ENCODE results near the gene CNIH1. TPM values are rescaled to one million over a fixed set of nuclear protein-coding genes. Genes with fewer than 3 reads are reported as not detected.

CNIH1 gene
- 490 and 515 TPM in 2 replicates for polyA plus RNA-seq

DNA sequence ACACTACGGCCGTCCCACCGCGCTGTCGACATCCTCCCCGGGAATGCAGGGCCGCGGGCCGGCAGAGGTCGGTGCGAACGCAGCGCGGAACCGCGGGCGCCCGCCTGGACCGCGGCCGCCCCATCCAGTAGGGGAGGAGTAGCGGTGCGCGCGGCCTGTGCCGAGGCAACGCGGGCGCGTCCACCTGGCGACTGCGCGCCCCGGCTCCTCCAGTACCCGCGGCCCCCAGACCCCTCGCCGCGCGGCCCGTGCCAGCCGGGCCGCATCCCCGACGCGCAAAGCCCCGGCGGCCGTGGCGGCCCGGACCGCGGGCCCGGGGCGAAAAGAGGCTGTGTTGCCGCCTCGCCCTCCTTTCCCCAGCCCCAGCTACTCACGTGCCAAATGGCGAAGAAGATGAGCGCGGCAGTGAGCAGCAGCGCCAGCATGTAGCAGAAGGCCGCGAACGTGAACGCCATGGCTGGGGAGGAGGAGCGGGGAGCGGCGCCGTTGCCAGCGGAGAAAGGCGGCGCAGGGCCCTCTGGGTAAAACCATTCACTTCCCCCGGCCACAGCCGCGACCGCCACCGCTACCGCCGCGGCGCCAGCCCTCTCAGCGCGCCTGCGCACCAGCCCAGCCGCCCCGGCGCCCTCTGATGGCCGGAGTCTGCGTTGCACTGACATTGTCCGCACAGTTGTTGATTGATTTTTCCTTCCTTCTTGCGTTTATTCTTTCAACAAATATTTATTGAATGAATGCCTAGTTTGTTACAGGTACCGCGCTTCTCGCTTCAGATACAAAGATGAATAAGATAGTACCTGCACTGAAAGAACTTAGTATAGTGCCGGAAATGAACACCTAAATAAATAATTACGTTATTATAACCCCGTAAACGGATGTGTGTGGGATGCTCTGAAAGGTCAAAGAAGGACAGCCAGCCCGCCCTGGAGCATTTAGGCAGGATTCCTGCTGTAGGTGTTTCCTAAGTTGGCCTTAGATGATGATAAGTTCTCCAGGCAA, at the start of gene CNIH1:
Gene CNIH1, minus strand, starts transcription at position 502 of the 996 bp plus-strand sequence. Its CDS starts 47 bp downstream, at position 455.

DNA sequence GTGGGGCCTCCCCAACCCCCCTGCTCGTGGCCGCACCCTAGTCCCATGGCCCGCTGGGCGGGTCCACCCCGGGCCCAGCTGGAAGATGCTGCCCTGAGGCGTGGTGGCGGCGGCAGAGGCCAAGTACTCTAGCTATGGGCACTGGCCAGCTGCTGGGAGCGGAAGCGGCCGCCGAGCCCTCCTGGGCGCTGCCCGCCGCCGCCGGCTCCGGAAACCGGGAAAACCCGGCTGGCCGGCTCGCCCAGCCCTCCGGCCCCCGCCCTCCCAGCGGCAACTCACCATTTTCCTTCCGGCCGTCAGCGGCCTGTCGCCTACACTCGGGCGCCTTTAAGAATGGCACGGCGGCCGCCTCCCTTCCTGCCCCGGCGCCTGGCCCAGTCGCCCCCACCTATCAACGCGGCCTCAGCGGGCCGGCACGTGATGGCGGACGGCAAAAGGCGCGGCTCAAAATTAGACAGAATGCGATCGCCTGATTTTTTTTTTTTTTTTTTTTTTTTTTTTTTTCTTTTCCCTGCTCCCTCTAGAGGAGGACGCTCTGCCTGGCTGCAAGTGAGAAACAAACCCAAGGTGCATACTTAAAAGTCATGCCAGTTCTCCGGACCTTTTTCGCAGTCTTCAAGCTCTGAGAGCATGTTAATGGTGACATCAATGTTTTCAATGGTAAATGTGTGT, 47.6 kb upstream of the CNIH1 start, which contains the start of gene GMFB:
Gene GMFB, minus strand, starts transcription at position 335 of the 672 bp plus-strand sequence. Its CDS starts 53 bp downstream, at position 282.

DNA sequence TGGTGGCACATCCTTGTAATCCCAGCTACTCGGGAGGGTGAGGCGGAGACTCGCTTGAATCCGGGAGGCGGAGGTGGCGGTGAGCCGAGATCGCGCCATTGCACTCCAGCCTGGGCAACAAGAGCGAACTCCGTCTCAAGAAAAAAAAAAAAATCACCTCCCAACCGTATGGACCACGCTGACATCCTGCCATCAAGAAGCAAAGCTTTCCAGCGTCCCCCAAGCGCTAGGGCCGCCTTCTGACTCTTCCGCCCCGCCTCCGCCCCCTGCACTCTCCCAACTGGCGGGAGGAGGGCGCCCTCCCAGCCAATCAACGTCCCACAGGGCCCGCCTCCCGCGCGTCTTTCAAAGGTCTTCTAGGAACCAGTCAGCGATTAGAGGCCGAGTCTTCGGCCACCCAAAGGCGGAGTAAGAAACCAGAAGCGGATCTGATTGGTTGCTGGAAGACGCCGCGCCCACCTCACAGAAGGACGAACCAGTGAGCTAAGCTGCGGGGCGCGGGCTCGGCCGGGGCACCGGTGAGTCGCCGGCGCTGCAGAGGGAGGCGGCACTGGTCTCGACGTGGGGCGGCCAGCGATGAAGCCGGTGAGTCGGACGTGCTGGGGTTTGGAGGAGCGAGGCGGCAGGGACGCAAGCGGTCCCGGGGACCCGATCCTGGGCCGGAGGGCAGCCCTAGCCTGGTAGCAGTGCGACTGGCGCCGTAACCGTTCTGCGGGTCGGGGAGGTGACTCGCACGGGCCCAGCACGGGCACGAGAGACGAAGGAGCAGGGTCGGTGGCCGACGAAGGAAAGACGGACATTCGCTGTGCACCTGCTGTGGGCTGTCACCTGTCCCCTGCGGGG, 44.5 kb downstream of the CNIH1 start, which contains the start of gene CDKN3:
Gene CDKN3, plus strand, starts transcription at position 515 of the 843 bp plus-strand sequence. Its CDS starts 62 bp downstream, at position 577.

Other genes with a start within 250 kb of the CNIH1 start
- gene CDKN3, start 44.4 kb downstream of the CNIH1 start, polyA plus RNA-seq: 16.0 and 21.9 TPM in 2 replicates
- gene GMFB, start 47.6 kb upstream of the CNIH1 start, polyA plus RNA-seq: 46.7 and 61.7 TPM in 2 replicates
- 180 and 217 TPM in 2 replicates for gene CGRRF1, start 68.5 kb upstream of the CNIH1 start, polyA plus RNA-seq
- gene SAMD4A, start 125.8 kb upstream of the CNIH1 start, polyA plus RNA-seq: 6.7 and 8.4 TPM in 2 replicates